ENCODE data around the gene DPF1.

The DPF1 gene

GRCh38 chr19:38196245-38196837 lies 27.7 kb downstream of the DPF1 start:
- Histone ChIP-seq H3K9me3 (ENCODE audit: insufficient read depth, low read depth, low read length) (no peaks in the 10 kb centered on the region), H3K27me3 (ENCODE audit: insufficient read depth, low read length) (no peaks in the 10 kb centered on the region), H3K4me1 (ENCODE audit: insufficient read depth, low read length) (no peaks in the 10 kb centered on the region), H3K4me3 (ENCODE audit: low read length) (no peak overlapping the region), H3K36me3 (ENCODE audit: insufficient read depth, low read length) (peaks cover 10% of the 10 kb centered on the region), H3K9ac (ENCODE audit: low read depth, low read length) (no peak overlapping the region), H3K27ac (ENCODE audit: low read depth, low read length) (no peak overlapping the region)
- WGBS = 93% methylated on average over 13 of the region's 13 CpGs

- WGBS = 87% methylated on average over 10 of the region's 10 CpGs
- H3K27ac ChIP-seq (ENCODE audit: low read depth, low read length) = no peak overlapping the region
Observed at GRCh38 chr19:38195237-38195636, 28.8 kb downstream of the DPF1 start.

GRCh38 chr19:38194061-38194701 lies 29.8 kb downstream of the DPF1 start:
- H3K27me3 ChIP-seq (ENCODE audit: insufficient read depth, low read length) = no peaks in the 10 kb centered on the region
- H3K4me3 ChIP-seq (ENCODE audit: low read length) = no peak overlapping the region
- peaks cover 5% of the 10 kb centered on the region; the same call in 1 of the 2 replicates for H3K36me3 ChIP-seq (ENCODE audit: insufficient read depth, low read length)
- H3K9me3 ChIP-seq (ENCODE audit: insufficient read depth, low read depth, low read length) = no peaks in the 10 kb centered on the region
- no peak overlapping the region for H3K27ac ChIP-seq (ENCODE audit: low read depth, low read length)
- WGBS = 90% methylated on average over 13 of the region's 13 CpGs
- H3K9ac ChIP-seq (ENCODE audit: low read depth, low read length) = no peak overlapping the region
- no peaks in the 10 kb centered on the region for H3K4me1 ChIP-seq (ENCODE audit: insufficient read depth, low read length)

More at GRCh38 chr19:38195237-38195636, 28.8 kb downstream of the DPF1 start:
- no peaks in the 10 kb centered on the region for H3K9me3 ChIP-seq (ENCODE audit: insufficient read depth, low read depth, low read length)
- H3K36me3 ChIP-seq (ENCODE audit: insufficient read depth, low read length) = peaks cover 7% of the 10 kb centered on the region
- H3K4me1 ChIP-seq (ENCODE audit: insufficient read depth, low read length) = no peaks in the 10 kb centered on the region
- no peak overlapping the region for H3K9ac ChIP-seq (ENCODE audit: low read depth, low read length)
- H3K27me3 ChIP-seq (ENCODE audit: insufficient read depth, low read length) = no peaks in the 10 kb centered on the region
- no peak overlapping the region for H3K4me3 ChIP-seq (ENCODE audit: low read length)

GRCh38 chr19:38193445-38193844 lies 30.6 kb downstream of the DPF1 start:
- no peaks in the 10 kb centered on the region for H3K4me1 ChIP-seq (ENCODE audit: insufficient read depth, low read length)
- no peak overlapping the region for H3K27ac ChIP-seq (ENCODE audit: low read depth, low read length)
- no peaks in the 10 kb centered on the region for H3K27me3 ChIP-seq (ENCODE audit: insufficient read depth, low read length)
- no peak overlapping the region for H3K4me3 ChIP-seq (ENCODE audit: low read length)
- H3K36me3 ChIP-seq (ENCODE audit: insufficient read depth, low read length) = peaks cover 5% of the 10 kb centered on the region; the same call in 1 of the 2 replicates
- no peaks in the 10 kb centered on the region for H3K9me3 ChIP-seq (ENCODE audit: insufficient read depth, low read depth, low read length)
- WGBS = 96% methylated on average over 29 of the region's 29 CpGs
- H3K9ac ChIP-seq (ENCODE audit: low read depth, low read length) = no peak overlapping the region

GRCh38 chr19:38191747-38192146 lies 32.3 kb downstream of the DPF1 start:
- H3K9me3 ChIP-seq (ENCODE audit: insufficient read depth, low read depth, low read length) = no peaks in the 10 kb centered on the region
- H3K4me1 ChIP-seq (ENCODE audit: insufficient read depth, low read length) = no peaks in the 10 kb centered on the region
- no peaks in the 10 kb centered on the region for H3K27me3 ChIP-seq (ENCODE audit: insufficient read depth, low read length)
- no peak overlapping the region for H3K9ac ChIP-seq (ENCODE audit: low read depth, low read length)
- 95% methylated on average over 13 of the region's 13 CpGs for WGBS
- no peak overlapping the region for H3K27ac ChIP-seq (ENCODE audit: low read depth, low read length)
- H3K4me3 ChIP-seq (ENCODE audit: low read length) = no peak overlapping the region
- H3K36me3 ChIP-seq (ENCODE audit: insufficient read depth, low read length) = peaks cover 5% of the 10 kb centered on the region; the same call in 1 of the 2 replicates

- H3K27ac ChIP-seq (ENCODE audit: low read depth, low read length) = no peak overlapping the region
- H3K9me3 ChIP-seq (ENCODE audit: insufficient read depth, low read depth, low read length) = no peaks in the 10 kb centered on the region
- no peaks in the 10 kb centered on the region for H3K27me3 ChIP-seq (ENCODE audit: insufficient read depth, low read length)
- no peak overlapping the region for H3K4me3 ChIP-seq (ENCODE audit: low read length)
- no peak overlapping the region for H3K9ac ChIP-seq (ENCODE audit: low read depth, low read length)
- H3K4me1 ChIP-seq (ENCODE audit: insufficient read depth, low read length) = no peaks in the 10 kb centered on the region
- 91% methylated on average over 6 of the region's 6 CpGs for WGBS
- peaks cover 5% of the 10 kb centered on the region; the same call in 1 of the 2 replicates for H3K36me3 ChIP-seq (ENCODE audit: insufficient read depth, low read length)
Observed at GRCh38 chr19:38190793-38191192, 33.2 kb downstream of the DPF1 start.

GRCh38 chr19:38190061-38190460 lies 34.0 kb downstream of the DPF1 start:
- no peak overlapping the region for H3K4me3 ChIP-seq (ENCODE audit: low read length)
- no peaks in the 10 kb centered on the region for H3K4me1 ChIP-seq (ENCODE audit: insufficient read depth, low read length)
- no peak overlapping the region for H3K9ac ChIP-seq (ENCODE audit: low read depth, low read length)
- H3K9me3 ChIP-seq (ENCODE audit: insufficient read depth, low read depth, low read length) = no peaks in the 10 kb centered on the region
- H3K36me3 ChIP-seq (ENCODE audit: insufficient read depth, low read length) = peaks cover 1% of the 10 kb centered on the region; the same call in 1 of the 2 replicates
- H3K27me3 ChIP-seq (ENCODE audit: insufficient read depth, low read length) = no peaks in the 10 kb centered on the region
- H3K27ac ChIP-seq (ENCODE audit: low read depth, low read length) = no peak overlapping the region
- WGBS = 83% methylated on average over 6 of the region's 6 CpGs

- Histone ChIP-seq H3K9ac (ENCODE audit: low read depth, low read length) (no peak overlapping the region), H3K4me1 (ENCODE audit: insufficient read depth, low read length) (peaks cover 7% of the 10 kb centered on the region; the same call in 1 of the 2 replicates), H3K4me3 (ENCODE audit: low read length) (no peak overlapping the region), H3K27ac (ENCODE audit: low read depth, low read length) (no peak overlapping the region), H3K36me3 (ENCODE audit: insufficient read depth, low read length) (0 out of 2 replicates have a peak, but pooled peaks cover 7% of the 10 kb centered on the region), H3K9me3 (ENCODE audit: insufficient read depth, low read depth, low read length) (no peaks in the 10 kb centered on the region), H3K27me3 (ENCODE audit: insufficient read depth, low read length) (no peaks in the 10 kb centered on the region)
- 93% methylated on average over 10 of the region's 10 CpGs for WGBS
Observed at GRCh38 chr19:38185562-38185961, 38.5 kb downstream of the DPF1 start.

- H3K4me1 ChIP-seq (ENCODE audit: insufficient read depth, low read length) = peaks cover 7% of the 10 kb centered on the region; the same call in 1 of the 2 replicates
- H3K27ac ChIP-seq (ENCODE audit: low read depth, low read length) = no peak overlapping the region
- no peak overlapping the region for H3K9ac ChIP-seq (ENCODE audit: low read depth, low read length)
- 93% methylated on average over 9 of the region's 9 CpGs for WGBS
- 0 out of 2 replicates have a peak, but pooled peaks cover 7% of the 10 kb centered on the region for H3K36me3 ChIP-seq (ENCODE audit: insufficient read depth, low read length)
- H3K9me3 ChIP-seq (ENCODE audit: insufficient read depth, low read depth, low read length) = no peaks in the 10 kb centered on the region
- H3K4me3 ChIP-seq (ENCODE audit: low read length) = no peak overlapping the region
- no peaks in the 10 kb centered on the region for H3K27me3 ChIP-seq (ENCODE audit: insufficient read depth, low read length)
Observed at GRCh38 chr19:38184815-38185214, 39.2 kb downstream of the DPF1 start.

- Histone ChIP-seq H3K9ac (ENCODE audit: low read depth, low read length) (no peak overlapping the region), H3K36me3 (ENCODE audit: insufficient read depth, low read length) (0 out of 2 replicates have a peak, but pooled peaks cover 7% of the 10 kb centered on the region), H3K27me3 (ENCODE audit: insufficient read depth, low read length) (no peaks in the 10 kb centered on the region), H3K4me3 (ENCODE audit: low read length) (peak overlapping the region; percentile 59), H3K4me1 (ENCODE audit: insufficient read depth, low read length) (peaks cover 7% of the 10 kb centered on the region; the same call in 1 of the 2 replicates), H3K9me3 (ENCODE audit: insufficient read depth, low read depth, low read length) (no peaks in the 10 kb centered on the region; the same call in 1 of the 2 replicates), H3K27ac (ENCODE audit: low read depth, low read length) (no peak overlapping the region)
- WGBS = 3% methylated on average over 30 of the region's 30 CpGs
Observed at GRCh38 chr19:38183251-38183897, 40.6 kb downstream of the DPF1 start.
